HEK293T (cell line): Measurements from ENCODE around the gene NKD2.

Source experiments
- CTCF ChIA-PET: fragments of 350-600 bp; formaldehyde crosslinking; extraction: SDS; loops from one replicate; lab custom pipeline; 2021; ENCODE audit warnings: antibody characterized with exemption, inconsistent platforms; lab: Yijun Ruan, JAX
- POLR2A ChIA-PET: fragments of 350-600 bp; formaldehyde crosslinking; extraction: SDS; loops from one replicate; lab custom pipeline; 2020; ENCODE audit warnings: antibody characterized with exemption, inconsistent platforms; lab: Yijun Ruan, JAX
- DNase-seq: peaks from one replicate; pipeline ENCODE4 v3.0.0; 2012; ENCODE audit warnings: mixed read lengths; ENCODE audit errors: extremely low spot score
- ARNT ChIP-seq: fragments of 450-650 bp; IDR thresholded peaks from 2 replicates; pipeline ENCODE4 v1.6.1; 2017; ENCODE audit warnings: mild to moderate bottlenecking
- BHLHE40 ChIP-seq: fragments of 450-650 bp; IDR thresholded peaks from 2 replicates; pipeline ENCODE4 v1.6.1; 2016; ENCODE audit warnings: mild to moderate bottlenecking, moderate library complexity, borderline replicate concordance
- CTBP1 ChIP-seq: fragments of 450-650 bp; IDR thresholded peaks from 2 replicates; pipeline ENCODE4 v1.6.1; 2016; ENCODE audit warnings: borderline replicate concordance
- ELF4 ChIP-seq: fragments of 450-650 bp; IDR thresholded peaks from 2 replicates; pipeline ENCODE4 v1.6.1; 2017; ENCODE audit warnings: antibody characterized with exemption
- FOXA1 ChIP-seq: fragments of 450-650 bp; IDR thresholded peaks from 2 replicates; pipeline ENCODE4 v1.6.1; 2016; ENCODE audit warnings: mild to moderate bottlenecking
- FOXK2 ChIP-seq: fragments of 450-650 bp; IDR thresholded peaks from 2 replicates; pipeline ENCODE4 v1.6.1; 2016; ENCODE audit warnings: mild to moderate bottlenecking
- FOXM1 ChIP-seq: fragments of 450-650 bp; IDR thresholded peaks from 2 replicates; pipeline ENCODE4 v1.6.1; 2017; ENCODE audit warnings: mild to moderate bottlenecking, borderline replicate concordance
- HDGF ChIP-seq: fragments of 450-650 bp; IDR thresholded peaks from 2 replicates; pipeline ENCODE4 v1.6.1; 2017; ENCODE audit warnings: antibody characterized with exemption, borderline replicate concordance
- L3MBTL2 ChIP-seq: fragments of 450-650 bp; conservative IDR thresholded peaks from 2 replicates; pipeline ENCODE4 v1.6.1; 2016; ENCODE audit warnings: mild to moderate bottlenecking
- LEF1 ChIP-seq: fragments of 450-650 bp; IDR thresholded peaks from 2 replicates; pipeline ENCODE4 v1.6.1; 2017; ENCODE audit warnings: mild to moderate bottlenecking, borderline replicate concordance
- NFRKB ChIP-seq: fragments of 450-650 bp; IDR thresholded peaks from 2 replicates; pipeline ENCODE4 v1.6.1; 2016; ENCODE audit warnings: mild to moderate bottlenecking, moderate library complexity
- PKNOX1 ChIP-seq: fragments of 450-650 bp; IDR thresholded peaks from 2 replicates; pipeline ENCODE4 v1.6.1; 2016
- SP1 ChIP-seq: fragments of 450-650 bp; IDR thresholded peaks from 2 replicates; pipeline ENCODE4 v1.6.1; 2017
- SUZ12 ChIP-seq: fragments of 450-650 bp; IDR thresholded peaks from 2 replicates; pipeline ENCODE4 v1.6.1; 2016; ENCODE audit warnings: mild to moderate bottlenecking
- TARDBP ChIP-seq: fragments of 450-650 bp; IDR thresholded peaks from 2 replicates; pipeline ENCODE4 v1.6.1; 2016
- ZNF384 ChIP-seq: fragments of 450-650 bp; IDR thresholded peaks from 2 replicates; pipeline ENCODE4 v1.6.1; 2016

The NKD2 gene

GRCh38 chr5:1077026-1077425 lies 68.4 kb downstream of the NKD2 start:
- POLR2A ChIA-PET, result no interaction called here
- CTCF ChIA-PET, result no interaction called here
- no peak for TF ChIP-seq TARDBP
- DNase-seq, result no peak

DNA sequence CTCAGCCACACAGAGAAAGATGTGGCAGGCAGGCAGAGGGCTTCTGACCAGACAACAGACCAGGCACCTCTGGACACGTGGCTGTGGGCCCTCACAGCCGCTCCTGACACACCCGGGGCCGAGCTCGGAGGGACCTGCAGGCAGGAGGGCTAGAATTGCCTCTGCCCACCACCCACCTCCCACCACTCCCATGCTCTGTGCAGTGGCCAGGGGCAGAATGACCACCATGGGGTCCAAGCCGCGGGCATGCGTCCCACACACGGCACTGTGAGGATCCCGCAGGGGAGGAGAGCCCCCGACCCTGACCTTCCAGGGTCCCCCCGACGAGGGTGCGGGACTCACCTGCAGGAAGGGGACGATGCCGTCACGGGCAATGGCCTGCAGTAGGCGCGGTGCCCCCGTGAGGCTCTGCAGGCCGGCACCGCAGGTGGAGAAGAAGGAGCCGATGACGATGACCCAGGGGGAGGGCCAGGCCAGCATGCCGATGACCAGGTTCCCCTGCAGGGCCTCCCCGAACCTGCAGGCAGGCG lies 69.0 kb downstream of the NKD2 start:
- no peak for TF ChIP-seq L3MBTL2
- TF ChIP-seq FOXA1, result no peak
- TF ChIP-seq FOXK2, result no peak
- no peak for TF ChIP-seq NFRKB
- no peak for TF ChIP-seq PKNOX1
- no peak for TF ChIP-seq LEF1
- TF ChIP-seq TARDBP, result no peak
- no peak for TF ChIP-seq BHLHE40
- no peak for TF ChIP-seq SP1
- TF ChIP-seq SUZ12, result no peak
- TF ChIP-seq ZNF384, result no peak
- TF ChIP-seq FOXM1, result no peak
- no peak for TF ChIP-seq HDGF
- TF ChIP-seq ARNT, result no peak
- no peak for TF ChIP-seq CTBP1
- no peak for DNase-seq
- POLR2A ChIA-PET, result no interaction called here
- CTCF ChIA-PET, result no interaction called here

- DNase-seq, result no peak
- ChIA-PET CTCF (no interaction called here), POLR2A (no interaction called here)
- no peak for TF ChIP-seq FOXM1
- TF ChIP-seq FOXK2, result no peak
- no peak for TF ChIP-seq CTBP1
- TF ChIP-seq PKNOX1, result no peak
- no peak for TF ChIP-seq HDGF
Measured at GRCh38 chr5:1078206-1078605, 69.6 kb downstream of the NKD2 start.

DNA sequence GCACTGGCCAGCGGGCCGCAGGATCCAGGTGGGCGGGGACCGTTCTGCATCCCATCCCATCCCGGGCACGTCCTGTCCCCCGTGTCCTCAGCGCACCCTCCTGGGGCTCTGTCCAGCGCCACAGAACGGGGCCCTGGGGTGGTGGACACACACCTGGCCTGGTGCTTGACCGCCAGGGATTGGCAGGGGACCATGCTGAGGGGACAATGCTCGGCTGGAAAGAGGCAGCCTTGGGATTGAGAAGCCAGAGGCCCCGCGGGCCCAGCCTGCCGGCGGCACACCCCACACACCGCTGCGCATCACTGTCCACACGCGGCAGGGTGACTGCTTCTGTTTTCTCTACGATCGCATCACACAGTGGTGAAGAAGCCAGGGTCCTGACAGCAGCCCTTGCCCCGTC lies 70.2 kb downstream of the NKD2 start:
- ChIA-PET POLR2A (no interaction called here), CTCF (no interaction called here)
- DNase-seq, result no peak

DNA sequence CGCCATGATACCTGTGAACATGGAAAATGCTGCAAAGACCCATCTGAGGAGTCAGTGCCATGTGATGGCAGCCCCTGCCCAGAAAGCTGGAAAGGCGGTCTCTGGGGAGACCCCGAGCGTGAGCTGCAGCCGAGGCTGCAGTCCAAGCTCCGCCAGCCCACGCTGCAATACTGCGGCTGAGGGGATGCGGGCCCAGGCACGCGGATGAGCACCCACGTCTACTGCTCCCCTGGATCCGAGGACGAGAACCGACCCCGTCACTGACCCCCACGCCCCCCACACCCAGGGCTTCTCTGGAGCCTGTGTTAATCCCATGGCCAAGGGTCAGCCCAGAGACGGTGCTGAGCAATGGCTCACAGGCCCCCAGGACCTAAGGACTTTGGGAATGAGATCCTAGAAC lies 70.9 kb downstream of the NKD2 start:
- TF ChIP-seq CTBP1 (no peak), L3MBTL2 (no peak), TARDBP (no peak), FOXK2 (no peak), FOXA1 (no peak), HDGF (no peak), NFRKB (no peak), FOXM1 (no peak), SP1 (no peak), ARNT (no peak), ZNF384 (no peak), SUZ12 (no peak), ELF4 (no peak), BHLHE40 (no peak), LEF1 (no peak), PKNOX1 (no peak)
- DNase-seq, result no peak
- CTCF ChIA-PET, result no interaction called here
- POLR2A ChIA-PET, result no interaction called here

More for the DNA sequence above, 70.2 kb downstream of the NKD2 start:
- TF ChIP-seq FOXM1 (no peak), FOXA1 (no peak), CTBP1 (no peak), LEF1 (no peak), BHLHE40 (no peak), NFRKB (no peak), SUZ12 (no peak), L3MBTL2 (no peak), HDGF (no peak), ZNF384 (no peak), SP1 (no peak)

DNA sequence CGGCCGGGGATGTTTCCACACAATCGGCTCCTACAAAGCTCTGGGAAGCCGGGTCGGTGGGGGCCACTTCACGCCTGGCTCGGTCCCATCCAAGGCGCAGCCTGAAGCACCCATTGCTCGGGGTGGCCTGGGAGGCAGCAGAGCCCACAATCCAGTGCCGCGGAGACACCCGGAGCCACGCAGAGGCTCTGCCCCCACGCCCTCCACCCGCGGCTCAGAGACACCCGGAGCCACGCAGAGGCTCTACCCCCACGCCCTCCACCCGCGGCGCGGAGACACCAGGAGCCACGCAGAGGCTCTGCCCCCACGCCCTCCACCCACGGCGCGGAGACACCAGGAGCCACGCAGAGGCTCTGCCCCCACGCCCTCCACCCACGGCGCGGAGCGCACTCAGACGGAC lies 71.4 kb downstream of the NKD2 start:
- no peak for DNase-seq
- ChIA-PET POLR2A (interaction anchor here (0.6 kb wide), 1 partner anchor 13 kb away, joined by 3 read pairs; no protein-coding TSS in a partner anchor), CTCF (no interaction called here)
- TF ChIP-seq FOXK2, result no peak
- no peak for TF ChIP-seq ARNT
- no peak for TF ChIP-seq TARDBP
- no peak for TF ChIP-seq NFRKB
- TF ChIP-seq ELF4, result no peak
- TF ChIP-seq HDGF, result no peak

DNA sequence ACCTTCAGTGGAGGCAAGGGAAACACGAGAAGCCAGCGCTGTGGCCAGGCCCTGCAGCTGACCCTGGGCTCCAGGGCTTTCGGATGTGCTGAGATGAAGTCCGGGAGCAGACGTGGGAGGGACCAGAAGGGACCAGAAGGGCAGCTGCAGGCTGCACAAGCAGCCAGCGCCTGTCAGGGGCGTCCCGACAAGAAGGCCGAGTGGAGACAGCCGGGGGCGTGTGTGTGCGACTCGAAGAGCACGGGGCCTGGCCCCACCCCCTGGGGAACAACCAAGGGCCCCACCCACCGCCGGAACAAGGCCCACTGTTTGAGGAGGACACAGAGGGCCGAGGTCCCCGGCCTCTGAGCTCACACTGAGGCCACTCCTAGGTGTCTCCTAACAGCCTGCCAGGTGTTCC lies 71.8 kb downstream of the NKD2 start:
- TF ChIP-seq ZNF384 (no peak), ARNT (no peak), HDGF (no peak), FOXK2 (no peak), CTBP1 (no peak)
- ChIA-PET CTCF (no interaction called here), POLR2A (interaction anchor here (0.6 kb wide), 1 partner anchor 13 kb away, joined by 3 read pairs; no protein-coding TSS in a partner anchor)
- DNase-seq, result no peak
